ENCODE results near the gene CMKLR1. TPM values are rescaled to one million over a fixed set of nuclear protein-coding genes. Genes with fewer than 3 reads are reported as not detected.

The CMKLR1 gene
- total and polyA plus RNA-seq, 4 donors, result 0.67 to 13.7 (median 5.8) TPM

GRCh38 chr12:108323581-108323980, 15.5 kb downstream of the CMKLR1 start:
- Histone ChIP-seq H3K36me3 (ENCODE audit: control insufficient read depth in 4 of 4, insufficient read depth in 3 of 4, low read depth in 1 of 4, low read length in 3 of 4) (peaks cover 0 to 2% (median 0%) of the 10 kb centered on the region in 4 donors), H3K27me3 (ENCODE audit: control insufficient read depth in 4 of 4, insufficient read depth in 4 of 4, low read length in 3 of 4) (no peaks in the 10 kb centered on the region), H3K4me1 (ENCODE audit: control insufficient read depth in 4 of 4, insufficient read depth in 4 of 4, low read length in 3 of 4) (no peaks in the 10 kb centered on the region), H3K9ac (ENCODE audit: low read depth in 1 of 2, low read length in 2 of 2) (no peak overlapping the region), H3K4me3 (ENCODE audit: low read depth in 1 of 3, low read length in 3 of 3) (no peak overlapping the region), H3K9me3 (ENCODE audit: control insufficient read depth in 4 of 4, low read length in 3 of 4) (no peaks in the 10 kb centered on the region), H3K27ac (ENCODE audit: low read depth in 1 of 2, low read length in 2 of 2) (no peak overlapping the region)
- WGBS, result 83% methylated on average over 1 of the region's 1 CpG
- no peak for DNase-seq (ENCODE audit: low spot score)
- TF ChIP-seq FOXA2 (IDR thresholded peaks at IDR 0.05) (no peak), REST (IDR thresholded peaks at IDR 0.05) (no peak), ZBTB33 (IDR thresholded peaks at IDR 0.05) (no peak), TAF1 (conservative IDR thresholded peaks at IDR 0.05) (no peak), HNF4A (conservative IDR thresholded peaks at IDR 0.05) (no peak), RAD21 (IDR thresholded peaks at IDR 0.05) (no peak), FOXA1 (IDR thresholded peaks at IDR 0.05) (no peak), JUND (IDR thresholded peaks at IDR 0.05) (no peak), YY1 (IDR thresholded peaks at IDR 0.05) (no peak), RXRA (IDR thresholded peaks at IDR 0.05) (no peak), EGR1 (IDR thresholded peaks at IDR 0.05; ENCODE audit: low read depth in 2 of 2) (no peak)

- H3K27me3 ChIP-seq (ENCODE audit: control insufficient read depth in 4 of 4, insufficient read depth in 4 of 4, low read length in 3 of 4), result no peaks in the 10 kb centered on the region
These were observed 16.1 kb downstream of the CMKLR1 start for GRCh38 chr12:108322998-108323397.

GRCh38 chr12:108321688-108322087, 17.4 kb downstream of the CMKLR1 start:
- H3K36me3 ChIP-seq (ENCODE audit: control insufficient read depth in 4 of 4, insufficient read depth in 3 of 4, low read depth in 1 of 4, low read length in 3 of 4), result peaks cover 0 to 4% (median 0%) of the 10 kb centered on the region in 4 donors
- TF ChIP-seq RXRA (IDR thresholded peaks at IDR 0.05) (no peak), ATF3 (IDR thresholded peaks at IDR 0.05) (no peak), ZBTB33 (IDR thresholded peaks at IDR 0.05) (no peak), CTCF (IDR thresholded peaks at IDR 0.05; ENCODE audit: low read depth, low read length, missing input control) (no peak)
- no peak overlapping the region for H3K4me3 ChIP-seq (ENCODE audit: low read depth in 1 of 3, low read length in 3 of 3)
- DNase-seq (ENCODE audit: low spot score), result no peak
- no peaks in the 10 kb centered on the region for H3K9me3 ChIP-seq (ENCODE audit: control insufficient read depth in 4 of 4, low read length in 3 of 4)
- no peaks in the 10 kb centered on the region for H3K4me1 ChIP-seq (ENCODE audit: control insufficient read depth in 4 of 4, insufficient read depth in 4 of 4, low read length in 3 of 4)
- H3K27me3 ChIP-seq (ENCODE audit: control insufficient read depth in 4 of 4, insufficient read depth in 4 of 4, low read length in 3 of 4), result no peaks in the 10 kb centered on the region
- no peak overlapping the region for H3K27ac ChIP-seq (ENCODE audit: low read depth in 1 of 2, low read length in 2 of 2)
- no peak overlapping the region for H3K9ac ChIP-seq (ENCODE audit: low read depth in 1 of 2, low read length in 2 of 2)

More at GRCh38 chr12:108322998-108323397, 16.1 kb downstream of the CMKLR1 start:
- Histone ChIP-seq H3K27ac (ENCODE audit: low read depth in 1 of 2, low read length in 2 of 2) (no peak overlapping the region), H3K9ac (ENCODE audit: low read depth in 1 of 2, low read length in 2 of 2) (no peak overlapping the region), H3K4me3 (ENCODE audit: low read depth in 1 of 3, low read length in 3 of 3) (no peak overlapping the region), H3K4me1 (ENCODE audit: control insufficient read depth in 4 of 4, insufficient read depth in 4 of 4, low read length in 3 of 4) (no peaks in the 10 kb centered on the region), H3K36me3 (ENCODE audit: control insufficient read depth in 4 of 4, insufficient read depth in 3 of 4, low read depth in 1 of 4, low read length in 3 of 4) (peaks cover 0 to 2% (median 0%) of the 10 kb centered on the region in 4 donors), H3K9me3 (ENCODE audit: control insufficient read depth in 4 of 4, low read length in 3 of 4) (no peaks in the 10 kb centered on the region)
- no peak for DNase-seq (ENCODE audit: low spot score)
- TF ChIP-seq MAX (IDR thresholded peaks at IDR 0.05), result no peak
- TF ChIP-seq HNF4A (conservative IDR thresholded peaks at IDR 0.05), result no peak
- WGBS, result 86% methylated on average over 2 of the region's 2 CpGs

Measured in liver (tissue), 9 donors.